Keratinocyte (primary cell): Measurements from ENCODE around the gene FAM185A.

Experiments
- CTCF ChIP-seq, 3 experiments: IDR thresholded peaks in 1 of 3; conservative IDR thresholded peaks in 1 of 3; optimal IDR thresholded peaks in 1 of 3; 2 replicates in 2 of 3; 3 replicates in 1 of 3; pipeline versions ENCODE3 to v1.5.1; 2011; ENCODE audit warnings: low read length in 3 of 3, mild to moderate bottlenecking in 3 of 3, moderate library complexity in 2 of 3, control low read depth in 1 of 3, inconsistent platforms in 1 of 3; ENCODE audit not compliant: insufficient read depth in 2 of 3; ENCODE audit errors: extremely low read depth in 1 of 3
- EZH2 ChIP-seq: IDR thresholded peaks from one replicate; pipeline ENCODE4 v1.6.1; 2012; ENCODE audit warnings: inconsistent platforms, mild to moderate bottlenecking, low read length, moderate library complexity

DNA sequence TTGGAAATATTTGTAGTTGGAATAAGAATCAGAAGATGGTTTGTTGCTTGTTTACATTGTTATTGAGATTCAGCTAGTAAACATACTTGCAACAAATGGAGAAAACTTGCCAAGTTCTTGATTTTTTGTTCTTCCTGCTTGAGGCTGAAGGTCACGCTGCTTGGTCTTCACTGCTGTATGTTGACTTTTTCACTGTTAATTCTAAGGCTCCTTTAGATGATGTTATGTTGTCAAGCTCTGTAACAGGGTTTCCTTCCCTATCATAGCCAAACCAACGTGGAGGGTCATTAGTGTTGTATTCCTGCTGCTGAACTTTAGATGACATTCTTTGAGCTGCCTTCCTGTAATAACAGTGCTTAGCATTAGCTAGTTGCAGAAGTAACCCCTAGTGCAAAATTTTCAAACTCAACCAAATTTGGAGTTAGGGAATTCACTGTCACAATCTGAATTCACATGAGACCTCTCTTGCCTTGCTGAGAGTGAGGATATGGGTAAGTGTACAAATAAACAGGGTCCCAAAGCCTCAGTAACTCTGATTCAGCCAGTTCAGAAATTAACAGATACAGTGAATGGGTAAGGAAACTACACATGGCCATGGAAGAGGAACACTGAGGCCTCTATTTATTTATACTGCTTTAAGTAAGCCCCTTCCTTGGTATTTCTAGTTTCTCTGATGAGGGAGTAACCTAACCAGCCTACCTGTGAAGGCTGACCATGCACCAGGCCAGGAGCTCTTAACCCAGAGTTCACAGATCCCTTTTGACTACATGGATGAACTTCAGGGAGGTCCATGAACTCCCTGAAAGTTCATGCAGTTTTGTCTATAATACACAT is 64.6 kb downstream of the FAM185A start:
- TF ChIP-seq CTCF (optimal IDR thresholded peaks at IDR 0.05 in 1 of 3, IDR thresholded peaks at IDR 0.05 in 1 of 3, conservative IDR thresholded peaks at IDR 0.05 in 1 of 3; ENCODE audit: extremely low read depth in 1 of 3, insufficient read depth in 2 of 3, low read length in 3 of 3), result no peak
- TF ChIP-seq EZH2, result no peak
